Activated CD4-positive, alpha-beta T cell treated with anti-CD3 and anti-CD28 coated beads, Interleukin-2, Interleukin-4, amounts not matched to agents 100 ng/mL and 50 ng/mL, durations not matched to agents 16 hours and 8 hours (primary cell): ENCODE results near the gene BMP10.

Experiments
- DNase-seq: peaks from one replicate; pipeline ENCODE4 v3.0.0-alpha.2; 2020; ENCODE audit warnings: low spot score

The BMP10 gene

DNA sequence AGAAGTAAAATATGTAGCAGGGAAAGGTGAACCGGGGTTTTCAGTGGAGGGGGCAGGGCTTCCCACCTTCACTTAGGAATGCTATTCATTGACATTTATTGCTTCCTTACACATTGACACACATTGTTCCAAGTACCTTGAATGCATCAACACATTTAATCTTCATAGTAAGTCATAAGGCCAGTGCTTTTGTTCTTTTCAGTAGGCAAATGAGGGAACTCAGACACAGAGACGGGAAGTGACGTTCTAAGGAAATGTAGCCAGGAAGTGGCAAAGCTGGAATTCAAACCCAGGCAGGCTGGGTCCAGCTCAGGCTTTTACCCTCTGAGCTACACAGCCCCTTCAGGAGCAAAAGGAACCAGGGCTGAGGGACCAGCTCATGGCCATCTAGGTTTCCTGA, 20.7 kb downstream of the BMP10 start:
- DNase-seq: no peak

GRCh38 chr2:68849579-68850030, 21.6 kb downstream of the BMP10 start:
- no peak for DNase-seq

DNA sequence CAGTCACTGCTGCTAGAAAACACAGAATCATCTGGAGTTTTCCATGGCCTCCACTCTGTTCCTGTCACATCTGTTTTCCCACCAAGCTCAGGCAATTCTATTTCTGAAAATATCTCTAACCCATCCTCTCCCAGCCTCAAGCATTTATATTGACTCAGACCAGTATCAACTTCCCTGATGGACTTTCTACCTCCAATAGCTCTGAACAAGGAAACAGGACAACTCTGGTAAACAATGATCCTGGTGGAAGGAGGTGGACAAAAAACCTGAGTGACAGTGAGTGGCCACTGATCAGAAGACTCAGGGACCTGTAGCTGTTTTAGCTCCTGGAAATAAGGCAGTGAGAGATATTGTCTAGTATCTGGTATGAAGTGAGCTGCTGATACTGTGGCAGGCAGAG, 23.4 kb downstream of the BMP10 start:
- DNase-seq: no peak

GRCh38 chr2:68846091-68846490, 25.1 kb downstream of the BMP10 start:
- no peak for DNase-seq

GRCh38 chr2:68845043-68845442, 26.2 kb downstream of the BMP10 start:
- DNase-seq: no peak

DNA sequence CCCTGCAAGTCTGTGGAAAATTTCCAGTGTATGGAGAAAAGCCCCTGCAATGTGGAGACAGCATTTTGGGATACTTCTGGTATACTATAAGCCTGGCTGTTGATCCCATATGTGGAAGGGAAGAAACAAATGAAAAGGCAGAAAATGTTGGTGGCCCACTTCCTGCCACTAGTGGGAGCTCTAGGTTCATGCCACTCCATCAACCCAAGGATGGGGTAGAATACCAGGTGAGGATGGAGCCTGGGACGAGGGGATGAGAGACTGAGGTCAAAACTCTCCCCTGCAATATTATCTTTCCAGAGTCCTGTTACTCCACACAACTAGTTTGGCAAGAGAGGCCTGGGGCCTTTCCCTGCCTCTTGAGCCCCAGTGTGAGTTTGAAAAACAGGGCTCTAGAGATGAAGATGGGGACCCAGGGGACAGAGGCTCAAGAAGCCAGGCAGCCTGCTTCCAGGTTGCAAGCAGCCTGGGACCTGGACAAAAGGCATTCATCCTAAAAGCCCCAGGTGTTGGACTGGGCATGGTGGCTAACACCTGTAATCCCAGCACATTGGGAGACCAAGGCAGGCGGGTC, 31.9 kb downstream of the BMP10 start:
- DNase-seq: peak; percentile 30

DNA sequence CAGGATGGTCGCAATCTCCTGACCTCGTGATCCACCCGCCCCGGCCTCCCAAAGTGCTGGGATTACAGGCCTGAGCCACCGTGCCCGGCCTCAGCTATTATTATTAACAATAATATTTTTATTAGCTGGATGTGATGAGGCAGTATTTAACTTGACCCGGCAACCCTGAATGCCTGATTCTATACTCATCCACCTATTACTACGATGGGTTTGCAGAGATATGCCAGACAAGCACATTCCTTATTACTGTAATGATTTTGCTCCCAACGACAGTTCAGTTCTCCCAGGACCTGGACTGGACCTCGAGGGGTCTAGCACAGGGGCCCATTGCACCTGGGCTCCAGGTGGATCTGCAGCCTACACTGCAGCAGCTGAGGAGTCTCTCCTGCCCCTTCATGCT, 32.6 kb downstream of the BMP10 start:
- DNase-seq: no peak

DNA sequence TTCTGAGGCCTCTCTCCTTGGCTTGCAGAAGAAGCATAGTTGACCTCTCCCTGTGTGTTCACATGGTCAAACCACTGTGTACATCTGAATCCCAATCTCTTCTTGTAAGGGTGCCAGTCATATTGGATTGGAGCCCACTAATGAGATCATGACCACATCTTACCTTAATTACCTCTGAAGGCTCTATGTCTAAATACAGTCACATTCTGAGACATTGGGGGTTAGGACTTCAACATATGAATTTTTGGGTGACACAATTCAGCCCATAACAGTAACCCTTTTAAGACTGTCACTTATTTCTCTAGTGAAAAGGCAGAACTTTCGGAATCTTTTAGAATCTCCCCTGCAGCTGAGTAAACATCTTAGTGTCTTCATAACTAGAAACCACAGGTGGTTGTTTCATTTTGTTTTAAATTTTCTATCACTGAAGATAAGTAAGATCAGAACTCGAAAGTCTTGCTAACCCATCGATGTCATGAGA, 33.3 kb downstream of the BMP10 start:
- DNase-seq: peak; percentile 79

- peak; percentile 47 for DNase-seq
Observed at GRCh38 chr2:68837164-68837860, 33.9 kb downstream of the BMP10 start.

GRCh38 chr2:68835621-68836020, 35.6 kb downstream of the BMP10 start:
- no peak for DNase-seq

- DNase-seq: no peak
Observed at GRCh38 chr2:68834737-68835376, 36.3 kb downstream of the BMP10 start.

- no peak for DNase-seq
Observed at GRCh38 chr2:68833162-68833561, 38.0 kb downstream of the BMP10 start.

GRCh38 chr2:68832233-68832869, 38.8 kb downstream of the BMP10 start:
- peak; percentile 42 for DNase-seq

GRCh38 chr2:68831686-68832232, 39.4 kb downstream of the BMP10 start:
- no peak for DNase-seq

- DNase-seq: peak; percentile 22
Observed at GRCh38 chr2:68829749-68830148, 41.4 kb downstream of the BMP10 start.

DNA sequence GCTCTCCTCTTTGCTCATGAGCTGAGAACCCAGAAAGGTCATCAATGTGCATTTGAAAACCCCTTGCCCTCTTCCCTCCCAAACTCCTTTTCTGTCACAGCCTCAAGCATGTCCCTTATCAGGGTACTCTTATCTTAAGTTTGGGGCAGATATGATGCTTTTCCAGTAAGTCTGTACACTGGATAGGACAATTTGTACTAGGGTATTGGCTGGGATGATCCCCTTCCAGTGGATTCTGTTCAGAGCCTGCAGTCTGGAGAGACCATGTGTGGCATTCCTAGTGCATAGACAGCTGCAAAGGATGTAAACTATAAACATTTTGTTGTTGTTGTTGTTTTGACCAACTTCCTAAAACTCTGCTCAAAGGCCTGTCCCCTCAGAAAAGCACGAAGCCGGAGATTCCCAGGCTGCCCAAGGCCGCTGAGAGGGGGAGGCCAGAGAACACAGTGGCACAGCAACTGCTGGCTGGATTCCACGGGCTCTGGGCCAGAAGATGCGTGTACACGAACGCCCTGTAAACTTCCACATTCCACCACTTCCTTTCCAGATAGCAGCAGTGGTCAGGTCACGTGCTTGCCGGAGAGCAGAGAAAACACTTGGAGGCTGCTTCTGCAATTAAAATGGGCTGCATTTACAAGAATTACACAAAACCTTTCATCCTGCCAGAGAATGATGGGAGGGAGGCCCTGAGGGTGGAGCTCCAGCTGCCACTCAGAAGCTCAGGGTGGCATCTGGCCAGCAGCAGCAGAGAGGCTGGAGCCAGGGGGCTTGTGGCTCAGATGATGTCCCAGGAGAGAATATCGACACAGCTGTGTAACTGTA, 42.1 kb downstream of the BMP10 start:
- DNase-seq: peak; percentile 75

DNA sequence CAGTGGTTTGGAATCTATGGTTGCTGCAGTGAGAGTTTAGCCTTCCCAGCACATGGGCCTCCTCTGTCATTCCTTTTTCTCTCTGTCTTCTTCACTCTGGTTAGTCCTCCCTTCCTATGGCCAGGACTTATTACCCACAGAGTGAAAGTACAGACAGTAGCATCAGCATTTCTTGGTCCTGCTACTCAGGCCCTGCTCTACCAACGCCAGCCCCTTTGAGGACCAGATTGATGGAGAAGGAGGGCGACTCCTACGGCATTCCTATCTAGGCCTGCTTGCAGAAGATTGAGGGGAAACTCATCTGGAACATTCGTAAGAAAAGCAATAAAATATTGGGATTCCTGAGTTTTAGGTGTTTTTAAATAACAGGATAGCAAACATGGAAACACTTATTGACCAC, 43.5 kb downstream of the BMP10 start:
- DNase-seq: no peak

GRCh38 chr2:68825866-68826265, 45.3 kb downstream of the BMP10 start:
- DNase-seq: no peak

DNA sequence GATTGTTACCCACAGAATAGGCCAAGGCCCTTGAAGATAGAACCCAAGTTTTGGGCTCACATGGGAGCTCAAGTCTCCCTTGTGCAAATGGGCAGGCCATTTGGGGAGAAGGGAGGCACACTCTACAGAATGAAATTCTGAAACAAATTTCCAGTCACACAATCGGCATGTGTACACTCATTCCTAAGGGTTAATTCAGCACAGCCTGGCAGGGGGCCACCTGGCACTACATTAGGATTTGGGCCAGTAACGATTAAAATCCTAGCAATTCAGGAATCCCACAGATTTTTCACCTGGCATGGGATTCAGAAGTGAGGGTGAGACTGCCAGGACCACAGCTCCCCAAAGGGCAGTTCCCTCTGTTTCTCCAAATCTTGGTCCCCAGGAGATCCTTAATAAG, 46.4 kb downstream of the BMP10 start:
- DNase-seq: no peak

GRCh38 chr2:68822207-68822872, 48.9 kb downstream of the BMP10 start:
- no peak for DNase-seq

DNA sequence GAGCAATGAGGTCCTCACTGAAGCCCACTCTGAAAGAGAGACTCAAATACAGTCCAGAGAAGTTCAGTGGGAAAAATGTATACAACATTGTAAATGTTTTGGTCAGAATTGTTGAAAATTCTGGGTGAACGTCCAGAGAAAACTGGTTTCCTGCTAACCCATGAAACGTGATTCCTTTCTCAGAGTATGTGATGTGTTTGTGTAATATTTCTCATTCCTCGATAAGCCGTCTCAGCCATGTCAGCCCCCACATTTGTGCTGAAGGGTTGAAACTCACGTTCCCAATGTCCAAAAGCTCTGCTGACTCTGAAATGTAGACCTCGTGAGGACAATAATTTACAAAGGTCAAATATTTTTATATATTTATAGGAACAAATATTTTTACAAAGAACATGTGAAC, 51.6 kb downstream of the BMP10 start:
- no peak for DNase-seq
